ENCODE data around the gene POU2AF1.
A peak's percentile ranks its signal among the peaks of the same experiment; 100 is the strongest.

Gene POU2AF1

DNA sequence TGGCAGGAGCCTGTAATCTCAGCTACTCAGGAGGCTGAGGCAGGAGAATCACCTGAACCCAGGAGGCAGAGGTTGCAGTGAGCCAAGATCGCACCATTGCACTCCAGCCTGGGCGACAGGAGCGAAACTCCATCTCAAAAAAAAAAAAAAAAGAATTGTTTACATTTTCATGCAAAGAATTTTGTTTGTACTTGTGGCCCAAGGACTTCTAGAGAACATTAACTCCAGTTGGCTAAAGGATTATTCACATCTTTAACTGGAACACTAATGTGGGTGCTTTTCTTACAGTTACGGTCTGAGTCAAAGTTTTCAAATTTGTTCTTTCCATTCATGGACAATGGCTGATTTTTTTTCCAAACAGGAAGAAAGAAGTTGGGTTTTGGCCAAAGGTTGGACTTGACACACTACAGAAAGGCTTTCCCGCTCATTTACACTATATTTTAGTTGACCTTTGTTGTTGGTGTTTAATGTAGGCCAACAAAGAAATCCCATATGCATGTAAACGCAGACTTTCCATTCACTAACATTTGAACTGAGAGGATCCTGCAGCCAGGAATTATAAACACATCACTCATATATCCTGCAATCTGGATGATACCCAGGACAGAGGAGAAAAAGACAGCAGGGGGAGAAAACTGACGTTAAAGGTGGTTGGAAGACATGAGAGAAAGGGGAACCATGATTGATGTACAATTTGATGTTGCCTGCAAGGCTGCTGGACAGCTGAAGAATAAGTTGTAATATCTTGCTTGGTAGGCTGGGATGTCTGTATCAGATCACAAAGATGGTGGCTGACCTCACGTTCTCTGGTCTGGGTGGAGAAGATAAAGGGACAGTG is 13.1 kb downstream of the POU2AF1 start:
- no peaks in the 10 kb centered on the region for H3K27me3 ChIP-seq
- H3K36me3 ChIP-seq, result peaks cover 0 to 100% (median 77%) of the 10 kb centered on the region in 11 experiments; a peak in 16 of 22 replicates
- H3K9me3 ChIP-seq (replicated peaks in 1 of 11), result peaks cover 0 to 20% (median 5%) of the 10 kb centered on the region in 11 experiments; a peak in 8 of 22 replicates
- no peak for TF ChIP-seq Cebpa-rat (IDR thresholded peaks at IDR 0.05)
- H3K4me2 ChIP-seq, result peak overlapping the region in 2 of 11 experiments; percentile 47 to 51; a peak in 2 of 22 replicates
- peaks cover 0 to 83% (median 55%) of the 10 kb centered on the region in 10 experiments; a peak in 14 of 20 replicates for H3K4me1 ChIP-seq
- no peak overlapping the region for H3K9ac ChIP-seq
- peaks cover 0 to 27% (median 0%) of the 10 kb centered on the region in 11 experiments; a peak in 3 of 22 replicates for H4K20me1 ChIP-seq
- peak overlapping the region in 3 of 11 experiments; percentile 42 to 58 (median 58); a peak in 3 of 22 replicates for H3K27ac ChIP-seq
- no peak overlapping the region for H3K4me3 ChIP-seq

DNA sequence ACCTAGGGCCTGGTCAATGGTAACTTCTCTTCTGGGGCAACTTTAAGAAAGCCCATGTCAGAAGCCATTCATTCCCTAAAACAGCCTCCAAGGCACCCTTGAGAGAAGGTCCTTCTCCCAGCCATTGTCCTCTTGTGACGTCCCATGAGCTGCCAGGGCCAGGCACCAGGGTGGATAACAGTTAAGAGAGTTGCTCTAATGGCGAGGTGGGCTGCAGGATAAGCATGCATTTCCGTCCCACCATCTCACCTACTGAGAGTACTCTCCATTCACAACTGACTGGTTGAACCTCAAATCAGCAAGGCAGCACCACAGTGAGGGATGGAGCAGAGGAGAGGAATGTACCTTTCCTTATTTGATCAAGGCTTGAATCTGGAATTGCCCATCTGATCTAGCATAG is 14.6 kb downstream of the POU2AF1 start:
- peaks cover 0 to 83% (median 64%) of the 10 kb centered on the region in 10 experiments; a peak in 14 of 20 replicates for H3K4me1 ChIP-seq
- no peak for TF ChIP-seq Cebpa-rat (IDR thresholded peaks at IDR 0.05)
- H3K27ac ChIP-seq, result no peak overlapping the region; a peak in 1 of 22 replicates
- peaks cover 0 to 12% (median 0%) of the 10 kb centered on the region in 11 experiments; a peak in 8 of 22 replicates for H3K9me3 ChIP-seq (replicated peaks in 1 of 11)
- peaks cover 0 to 100% (median 76%) of the 10 kb centered on the region in 11 experiments; a peak in 16 of 22 replicates for H3K36me3 ChIP-seq
- no peak overlapping the region for H3K4me3 ChIP-seq
- H3K27me3 ChIP-seq, result no peaks in the 10 kb centered on the region
- peak overlapping the region in 5 of 11 experiments; percentile 2 to 42 (median 19); a peak in 7 of 22 replicates for H3K4me2 ChIP-seq
- H3K9ac ChIP-seq, result no peak overlapping the region
- H4K20me1 ChIP-seq, result peaks cover 0 to 36% (median 0%) of the 10 kb centered on the region in 11 experiments; a peak in 5 of 22 replicates

DNA sequence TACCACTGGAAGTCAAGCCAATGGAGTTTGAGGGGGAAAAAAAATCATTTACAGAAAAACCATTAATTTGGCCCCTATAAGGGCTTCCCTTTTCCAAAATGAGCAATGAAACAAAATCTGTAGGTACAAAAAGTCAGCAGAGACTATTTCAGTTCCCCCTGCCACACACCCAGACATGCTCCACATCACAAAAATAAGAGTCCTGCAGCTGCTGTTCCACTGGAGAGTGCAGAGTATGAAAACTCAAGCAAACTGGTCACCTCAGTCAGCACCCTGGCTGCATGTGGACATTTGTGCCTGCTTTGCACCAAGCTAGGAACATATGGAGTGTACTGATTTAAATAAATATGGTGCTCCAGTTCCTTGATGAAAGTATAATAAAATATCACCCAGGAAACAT is 15.1 kb downstream of the POU2AF1 start:
- peaks cover 0 to 10% (median 0%) of the 10 kb centered on the region in 11 experiments; a peak in 7 of 22 replicates for H3K9me3 ChIP-seq (replicated peaks in 1 of 11)
- peaks cover 0 to 41% (median 0%) of the 10 kb centered on the region in 11 experiments; a peak in 5 of 22 replicates for H4K20me1 ChIP-seq
- peak overlapping the region in 1 of 11 experiments; percentile 8; a peak in 2 of 22 replicates for H3K27ac ChIP-seq
- TF ChIP-seq Cebpa-rat (IDR thresholded peaks at IDR 0.05), result no peak
- peaks cover 0 to 100% (median 75%) of the 10 kb centered on the region in 11 experiments; a peak in 16 of 22 replicates for H3K36me3 ChIP-seq
- H3K27me3 ChIP-seq, result no peaks in the 10 kb centered on the region
- no peak overlapping the region for H3K9ac ChIP-seq
- H3K4me1 ChIP-seq, result peaks cover 0 to 82% (median 60%) of the 10 kb centered on the region in 10 experiments; a peak in 14 of 20 replicates
- no peak overlapping the region for H3K4me3 ChIP-seq
- peak overlapping the region in 4 of 11 experiments; percentile 2 to 42 (median 28); a peak in 6 of 22 replicates for H3K4me2 ChIP-seq

DNA sequence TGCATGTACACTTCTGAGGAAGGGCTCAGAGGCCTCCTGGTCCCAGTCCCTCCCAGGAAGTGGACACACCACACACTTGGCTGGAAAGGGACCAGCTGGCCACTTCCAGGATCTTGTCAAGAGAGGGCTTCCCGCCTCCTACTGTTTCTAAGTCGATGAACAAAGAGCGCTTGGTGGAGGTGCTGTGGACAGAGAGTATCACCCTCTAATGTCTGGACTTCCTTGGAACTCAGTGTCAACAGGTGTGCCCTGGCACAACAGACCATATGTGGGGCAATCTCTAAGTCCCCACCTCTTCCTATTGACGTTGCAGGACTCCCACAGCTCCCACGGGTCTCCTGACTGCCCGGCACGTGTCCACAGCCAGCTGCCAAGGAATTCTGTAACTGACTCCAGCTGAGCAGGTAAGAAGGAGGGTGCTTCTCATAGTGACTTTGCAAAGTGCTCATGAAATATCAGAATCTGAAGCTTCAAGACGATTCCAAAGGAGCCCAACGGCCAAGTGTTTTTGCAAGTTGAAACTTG is 16.1 kb downstream of the POU2AF1 start:
- Histone ChIP-seq H3K27ac (peak overlapping the region in 2 of 11 experiments; percentile 19 to 25; a peak in 2 of 22 replicates), H3K9me3 (replicated peaks in 1 of 11) (peaks cover 0 to 5% (median 0%) of the 10 kb centered on the region in 11 experiments; a peak in 6 of 22 replicates), H3K36me3 (peaks cover 0 to 100% (median 74%) of the 10 kb centered on the region in 11 experiments; a peak in 15 of 22 replicates), H4K20me1 (peaks cover 0 to 44% (median 0%) of the 10 kb centered on the region in 11 experiments; a peak in 5 of 22 replicates), H3K27me3 (no peaks in the 10 kb centered on the region), H3K4me1 (peaks cover 0 to 71% (median 50%) of the 10 kb centered on the region in 10 experiments; a peak in 14 of 20 replicates), H3K9ac (no peak overlapping the region), H3K4me3 (no peak overlapping the region), H3K4me2 (peak overlapping the region in 3 of 11 experiments; percentile 3 to 11 (median 5); a peak in 2 of 22 replicates)
- no peak for TF ChIP-seq Cebpa-rat (IDR thresholded peaks at IDR 0.05)

DNA sequence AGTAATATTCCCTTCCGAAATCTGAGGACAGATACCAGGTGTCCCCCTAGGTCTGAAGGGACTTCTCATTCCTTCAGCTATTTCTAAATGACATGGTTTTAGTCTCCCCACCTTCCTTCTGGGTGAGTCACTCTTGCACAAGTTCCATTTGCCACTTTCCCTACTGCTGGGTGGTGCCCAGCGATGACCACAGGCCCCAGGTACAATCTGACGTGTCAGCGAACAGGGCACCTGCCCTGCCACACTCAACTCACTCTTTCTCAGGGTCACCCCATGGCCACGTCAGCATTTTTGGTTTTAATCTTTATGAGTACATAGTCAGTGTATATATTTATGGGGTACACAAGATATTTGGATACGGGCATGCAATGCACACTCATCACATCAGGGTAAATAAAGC is 17.2 kb downstream of the POU2AF1 start:
- H3K36me3 ChIP-seq, result peaks cover 0 to 100% (median 84%) of the 10 kb centered on the region in 11 experiments; a peak in 16 of 22 replicates
- H3K4me3 ChIP-seq, result no peak overlapping the region
- H4K20me1 ChIP-seq, result peaks cover 0 to 42% (median 0%) of the 10 kb centered on the region in 11 experiments; a peak in 5 of 22 replicates
- no peak overlapping the region; a peak in 1 of 22 replicates for H3K27ac ChIP-seq
- no peak overlapping the region for H3K4me2 ChIP-seq
- no peak for TF ChIP-seq Cebpa-rat (IDR thresholded peaks at IDR 0.05)
- H3K27me3 ChIP-seq, result no peaks in the 10 kb centered on the region
- peaks cover 0 to 63% (median 40%) of the 10 kb centered on the region in 10 experiments; a peak in 14 of 20 replicates for H3K4me1 ChIP-seq
- H3K9ac ChIP-seq, result no peak overlapping the region
- H3K9me3 ChIP-seq (replicated peaks in 1 of 11), result peaks cover 0 to 2% (median 0%) of the 10 kb centered on the region in 11 experiments; a peak in 2 of 22 replicates

DNA sequence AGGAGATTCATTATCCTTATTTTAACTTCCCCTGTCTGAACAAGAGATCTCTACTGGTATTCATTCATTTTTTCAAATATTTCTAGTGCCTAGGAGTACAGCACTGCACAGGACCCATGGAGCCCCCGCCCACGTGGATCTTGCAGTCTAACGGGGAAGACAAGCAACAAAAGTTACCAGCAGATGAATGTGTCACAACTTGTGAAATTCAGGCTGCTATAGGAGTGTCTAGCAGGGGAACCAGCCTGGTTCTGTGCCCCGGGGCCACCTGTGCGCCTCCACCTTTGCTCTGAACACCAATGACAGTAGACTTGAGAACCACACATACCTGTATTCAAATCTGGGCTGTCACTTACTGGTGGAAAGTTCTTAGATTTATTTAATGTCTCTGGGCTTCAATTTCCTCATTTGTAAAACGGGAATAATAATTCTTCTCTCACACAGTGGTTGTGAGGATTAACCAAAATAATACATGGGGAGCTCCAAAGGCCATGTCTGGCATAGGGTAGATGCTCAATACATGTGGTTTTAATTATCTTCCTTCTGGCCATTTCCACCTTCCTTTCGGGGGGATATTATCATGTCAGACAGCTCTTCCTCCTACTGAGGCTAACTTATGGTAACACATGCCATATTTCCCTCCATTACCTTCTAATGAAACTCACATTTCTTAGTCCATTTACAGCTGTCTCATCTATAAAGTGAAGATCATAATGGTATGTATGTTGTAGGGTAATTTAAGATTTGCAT is 17.8 kb downstream of the POU2AF1 start:
- H3K4me3 ChIP-seq, result no peak overlapping the region
- no peaks in the 10 kb centered on the region for H3K27me3 ChIP-seq
- peaks cover 0 to 64% (median 36%) of the 10 kb centered on the region in 10 experiments; a peak in 13 of 20 replicates for H3K4me1 ChIP-seq
- no peak overlapping the region; a peak in 2 of 22 replicates for H3K27ac ChIP-seq
- H3K36me3 ChIP-seq, result peaks cover 0 to 100% (median 84%) of the 10 kb centered on the region in 11 experiments; a peak in 16 of 22 replicates
- no peak overlapping the region for H3K9ac ChIP-seq
- TF ChIP-seq Cebpa-rat (IDR thresholded peaks at IDR 0.05), result no peak
- no peaks in the 10 kb centered on the region for H3K9me3 ChIP-seq (replicated peaks in 1 of 11)
- H4K20me1 ChIP-seq, result peaks cover 0 to 42% (median 0%) of the 10 kb centered on the region in 11 experiments; a peak in 5 of 22 replicates
- H3K4me2 ChIP-seq, result no peak overlapping the region; a peak in 1 of 22 replicates

DNA sequence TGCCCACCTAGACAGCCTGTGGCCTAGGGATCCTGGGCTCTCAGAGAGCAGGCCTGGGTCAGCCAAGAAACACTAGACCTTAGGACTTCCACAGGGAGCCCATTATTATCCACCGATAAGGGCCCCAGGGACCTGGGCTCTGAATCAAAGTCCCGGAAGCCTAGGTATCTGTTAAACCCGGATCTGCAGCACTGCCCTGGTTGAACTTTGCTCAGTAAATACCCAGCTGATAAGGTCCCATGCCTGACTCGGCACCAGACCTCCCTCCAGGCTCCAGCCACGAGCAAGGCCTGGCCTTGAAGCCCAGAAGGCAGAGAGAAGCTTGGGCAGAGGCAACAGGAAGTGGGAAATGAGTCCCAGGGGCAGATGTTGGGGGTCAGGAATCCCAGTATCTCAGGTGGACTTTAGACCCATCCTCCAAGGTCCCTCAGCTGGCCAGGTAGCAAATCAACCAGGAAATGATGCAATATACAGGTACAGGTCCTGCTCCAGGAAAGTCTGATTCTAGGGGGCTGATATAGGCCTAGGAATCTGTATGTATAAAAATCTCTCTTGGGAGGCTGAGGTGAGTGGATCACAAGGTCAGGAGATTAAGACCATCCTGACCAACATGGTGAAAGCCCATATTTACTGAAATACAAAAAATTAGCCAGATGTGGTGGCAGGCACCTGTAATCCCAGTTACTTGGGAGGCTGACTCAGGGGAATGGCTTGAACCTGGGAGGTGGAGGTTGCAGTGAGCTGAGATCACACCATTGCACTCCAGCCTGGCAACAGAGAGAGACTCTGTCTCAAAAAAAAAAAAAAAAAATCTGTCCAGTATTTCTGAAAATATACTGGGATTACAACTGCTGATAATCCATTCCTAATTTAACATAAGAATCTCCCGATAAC is 18.7 kb downstream of the POU2AF1 start:
- H3K27ac ChIP-seq, result peak overlapping the region in 5 of 11 experiments; percentile 25 to 57 (median 46); a peak in 6 of 22 replicates
- TF ChIP-seq Cebpa-rat (IDR thresholded peaks at IDR 0.05), result 0 out of 22 replicates have a peak, but pooled peaks of 1 of the 11 experiments have one; percentile 36
- H3K36me3 ChIP-seq, result peaks cover 0 to 100% (median 85%) of the 10 kb centered on the region in 11 experiments; a peak in 16 of 22 replicates

More for the DNA sequence above, 18.7 kb downstream of the POU2AF1 start:
- H3K4me1 ChIP-seq, result peaks cover under 1 to 71% (median 39%) of the 10 kb centered on the region in 10 experiments; a peak in 17 of 20 replicates
- no peaks in the 10 kb centered on the region for H3K27me3 ChIP-seq
- H4K20me1 ChIP-seq, result peaks cover 0 to 42% (median 0%) of the 10 kb centered on the region in 11 experiments; a peak in 5 of 22 replicates
- H3K9ac ChIP-seq, result 0 out of 22 replicates have a peak overlapping the region, but pooled peaks of 1 of the 11 experiments have one; percentile 11
- no peak overlapping the region for H3K4me3 ChIP-seq
- H3K9me3 ChIP-seq (replicated peaks in 1 of 11), result no peaks in the 10 kb centered on the region
- H3K4me2 ChIP-seq, result peak overlapping the region in 7 of 11 experiments; percentile 5 to 45 (median 28); a peak in 10 of 22 replicates

Data from BLaER1 treated with 17β-estradiol and CSF1 and Interleukin-3, amounts not matched to agents 10 nM and 100 nM (cell line).